Hepatocyte (in vitro differentiated cells): Measurements from ENCODE around the gene DACT1. TPM values are rescaled to one million over a fixed set of nuclear protein-coding genes. Genes with fewer than 3 reads are reported as not detected.

Experiments
- DNase-seq: peaks from one replicate; pipeline ENCODE4 v3.0.0-alpha.2; 2016; ENCODE audit warnings: low spot score
- H2AFZ ChIP-seq: fragments of 200-600 bp; sonication (generic); 2 replicates; pipeline ENCODE4 v1.6.0; 2016; ENCODE audit warnings: antibody characterized with exemption, mild to moderate bottlenecking
- H3K27ac ChIP-seq: fragments of 200-600 bp; sonication (generic); 2 replicates; pipeline ENCODE4 v1.5.1; 2016; ENCODE audit warnings: mild to moderate bottlenecking
- H3K27me3 ChIP-seq: fragments of 200-600 bp; sonication (generic); 2 replicates; pipeline ENCODE4 v1.6.1; 2016
- H3K36me3 ChIP-seq: fragments of 200-600 bp; sonication (generic); replicated peaks from 2 replicates; pipeline ENCODE4 v1.5.1; 2016; ENCODE audit warnings: low read depth; ENCODE audit not compliant: insufficient read depth
- H3K4me1 ChIP-seq: fragments of 200-600 bp; sonication (generic); 2 replicates; pipeline ENCODE4 v1.5.1; 2016; ENCODE audit warnings: mild to moderate bottlenecking, moderate library complexity; ENCODE audit not compliant: insufficient read depth
- H3K4me2 ChIP-seq: fragments of 200-600 bp; sonication (generic); 2 replicates; pipeline ENCODE4 v1.6.0; 2016
- H3K4me3 ChIP-seq: fragments of 200-600 bp; sonication (generic); 2 replicates; pipeline ENCODE4 v1.5.1; 2016; ENCODE audit warnings: mild to moderate bottlenecking
- H3K79me2 ChIP-seq: fragments of 200-600 bp; sonication (generic); 2 replicates; pipeline ENCODE4 v1.6.0; 2017; ENCODE audit warnings: mild to moderate bottlenecking
- H3K9me2 ChIP-seq: fragments of 200-600 bp; sonication (generic); replicated peaks from 2 replicates; pipeline ENCODE4 v1.6.0; 2017; ENCODE audit warnings: mild to moderate bottlenecking; ENCODE audit not compliant: insufficient read depth
- H3K9me3 ChIP-seq: fragments of 200-600 bp; sonication (generic); 2 replicates; pipeline ENCODE4 v1.5.1; 2016; ENCODE audit warnings: low read depth, mild to moderate bottlenecking
- H4K20me1 ChIP-seq: fragments of 200-600 bp; sonication (generic); 2 replicates; pipeline ENCODE4 v1.6.0; 2016; ENCODE audit warnings: mild to moderate bottlenecking; ENCODE audit not compliant: insufficient read depth, poor library complexity, severe bottlenecking
- CTCF ChIP-seq: fragments of 200-600 bp; sonication (generic); IDR thresholded peaks from 2 replicates; pipeline ENCODE4 v1.5.1; 2016; ENCODE audit warnings: antibody characterized with exemption, mild to moderate bottlenecking; ENCODE audit not compliant: poor library complexity
- EZH2 ChIP-seq: fragments of 200-600 bp; sonication (generic); IDR thresholded peaks from 2 replicates; pipeline ENCODE4 v1.6.1; 2016; ENCODE audit warnings: antibody characterized with exemption, mild to moderate bottlenecking, borderline replicate concordance
- EZH2phosphoT487 ChIP-seq: fragments of 200-600 bp; sonication (generic); IDR thresholded peaks from one replicate; pipeline ENCODE4 v1.6.1; 2018; ENCODE audit warnings: antibody characterized with exemption, mild to moderate bottlenecking, low read depth, moderate library complexity; ENCODE audit not compliant: unreplicated experiment, severe bottlenecking
- WGBS: methylation state at CpG from one replicate; pipeline ENCODE4 v1.1.6; 2016; ENCODE audit warnings: low lambda C conversion rate; ENCODE audit errors: missing lambda C conversion rate; 5-methylcytosine and 5-hydroxymethylcytosine counted together
- polyA plus RNA-seq: library from polyadenylated mRNA; unstranded; fragments of >200 nt; fragmentation: Nextera tagmentation; extraction: Ambion mirVana; gene quantifications from 2 replicates; pipeline ENCODE4 v1.2.1, GENCODE V29; 2016
- total RNA-seq: library from RNA; depleted of rRNA; stranded (reverse); fragments of >200 nt; gene quantifications from 2 replicates; pipeline ENCODE4 v1.2.3, GENCODE V29; 2014

The DACT1 gene
- total and polyA plus RNA-seq, 2 experiments from 2014 or later = 13.2 to 19.6 TPM

- H3K36me3 ChIP-seq = no peaks in the 10 kb centered on the region
- TF ChIP-seq EZH2phosphoT487 = no peak
- no peak for TF ChIP-seq EZH2
- TF ChIP-seq CTCF = no peak
- no peak overlapping the region for H3K27ac ChIP-seq
- no peaks in the 10 kb centered on the region for H3K9me3 ChIP-seq
- no peak overlapping the region for H3K4me3 ChIP-seq
- 95% methylated on average over 1 of the region's 1 CpG for WGBS
- no peak overlapping the region for H2AFZ ChIP-seq
- H3K79me2 ChIP-seq = no peaks in the 10 kb centered on the region
- H3K4me2 ChIP-seq = no peak overlapping the region
- no peaks in the 10 kb centered on the region for H3K9me2 ChIP-seq
- no peaks in the 10 kb centered on the region for H3K4me1 ChIP-seq
- DNase-seq = no peak
- no peaks in the 10 kb centered on the region for H4K20me1 ChIP-seq
- no peaks in the 10 kb centered on the region for H3K27me3 ChIP-seq
Measured at GRCh38 chr14:58677996-58678395, 40.2 kb downstream of the DACT1 start.

GRCh38 chr14:58680698-58681097, 42.9 kb downstream of the DACT1 start:
- Histone ChIP-seq H3K27ac (no peak overlapping the region), H3K4me1 (no peaks in the 10 kb centered on the region), H3K4me3 (no peak overlapping the region), H3K79me2 (no peaks in the 10 kb centered on the region), H4K20me1 (no peaks in the 10 kb centered on the region), H2AFZ (no peak overlapping the region), H3K9me3 (no peaks in the 10 kb centered on the region), H3K9me2 (no peaks in the 10 kb centered on the region), H3K4me2 (no peak overlapping the region), H3K36me3 (no peaks in the 10 kb centered on the region), H3K27me3 (no peaks in the 10 kb centered on the region)
- DNase-seq = no peak
- TF ChIP-seq EZH2 (no peak), EZH2phosphoT487 (no peak), CTCF (no peak)
- 74% methylated on average over 4 of the region's 4 CpGs for WGBS

- Histone ChIP-seq H3K9me2 (no peaks in the 10 kb centered on the region), H3K4me3 (no peak overlapping the region), H4K20me1 (no peaks in the 10 kb centered on the region), H3K27me3 (no peaks in the 10 kb centered on the region), H3K9me3 (no peaks in the 10 kb centered on the region), H2AFZ (no peak overlapping the region), H3K36me3 (no peaks in the 10 kb centered on the region), H3K4me1 (no peaks in the 10 kb centered on the region), H3K79me2 (no peaks in the 10 kb centered on the region), H3K4me2 (no peak overlapping the region), H3K27ac (no peak overlapping the region)
- WGBS = 94% methylated on average over 27 of the region's 27 CpGs
- DNase-seq = no peak
- TF ChIP-seq EZH2phosphoT487 = no peak
- TF ChIP-seq CTCF = no peak
- no peak for TF ChIP-seq EZH2
Measured at GRCh38 chr14:58687232-58687795, 49.6 kb downstream of the DACT1 start.
